ENCODE data around the gene EMC9. TPM values are rescaled to one million over a fixed set of nuclear protein-coding genes. Genes with fewer than 3 reads are reported as not detected.

EMC9 gene
- total and polyA plus RNA-seq, 7 experiments from 2014 or later: 9.0 to 25.5 (median 13.4) TPM

DNA sequence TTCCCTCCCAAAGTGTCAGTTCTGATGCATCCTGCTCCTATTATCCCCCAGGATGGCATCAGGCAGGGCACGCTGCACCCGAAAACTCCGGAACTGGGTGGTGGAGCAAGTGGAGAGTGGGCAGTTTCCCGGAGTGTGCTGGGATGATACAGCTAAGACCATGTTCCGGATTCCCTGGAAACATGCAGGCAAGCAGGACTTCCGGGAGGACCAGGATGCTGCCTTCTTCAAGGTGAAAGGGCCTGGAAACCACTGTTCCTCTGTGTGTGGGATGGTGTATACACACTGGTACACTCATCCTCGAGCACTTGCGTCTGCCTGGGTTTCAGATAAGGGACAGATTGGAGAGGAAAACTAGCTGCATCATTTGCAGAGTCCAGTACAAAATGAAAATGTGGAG is 20.7 kb upstream of the EMC9 start:
- ChIA-PET CTCF (interaction anchor here (0.8 to 4.2 kb wide), 13 partner anchors 14 to 112 kb away, joined by 3 to 36 read pairs (median 7); partner anchors contain the start of genes DCAF11, EMC9, IPO4 and NRL), POLR2A (interaction anchor here (0.7 to 4.0 kb wide), 22 partner anchors 10 to 855 kb away, joined by 3 to 56 read pairs (median 9); partner anchors contain the start of genes BCL2L2, CHMP4A, DCAF11 and IPO4)
- peaks cover 6 to 68% (median 30%) of the 10 kb centered on the region in 5 donors for H3K36me3 Mint-ChIP-seq
- peaks cover 45 to 75% (median 48%) of the 10 kb centered on the region in 3 experiments for H3K36me3 ChIP-seq (ENCODE audit: control insufficient read depth in 2 of 3, insufficient read depth in 3 of 3, low read length in 3 of 3)
- ATAC-seq: no peak
- no peaks in the 10 kb centered on the region for H3K9me3 ChIP-seq (ENCODE audit: control insufficient read depth in 2 of 3, low read length in 3 of 3)
- H3K27me3 ChIP-seq (ENCODE audit: control insufficient read depth in 2 of 2, insufficient read depth in 2 of 2, low read length in 2 of 2): no peaks in the 10 kb centered on the region
- H3K4me1 ChIP-seq (ENCODE audit: control insufficient read depth in 2 of 2, insufficient read depth in 2 of 2, low read length in 2 of 2): peaks cover 34 to 45% of the 10 kb centered on the region in 2 donors
- peak overlapping the region; percentile 89 for H3K4me3 ChIP-seq (ENCODE audit: low read length)
- H3K4me3 Mint-ChIP-seq: peak overlapping the region; percentile 95 to 100 (median 100)
- H3K27ac Mint-ChIP-seq: peak overlapping the region; percentile 98 to 100 (median 100)
- H3K27ac ChIP-seq (ENCODE audit: low read depth, low read length): peak overlapping the region; percentile 99
- intact Hi-C loops (cut with micrococcal nuclease): no loop called here
- peaks cover 42 to 74% (median 58%) of the 10 kb centered on the region in 7 donors for H3K4me1 Mint-ChIP-seq
- H3K9me3 Mint-ChIP-seq: peaks cover 0 to 4% (median 0%) of the 10 kb centered on the region in 11 donors
- H3K27me3 Mint-ChIP-seq: peaks cover 0 to 4% (median 0%) of the 10 kb centered on the region in 5 donors
- DNase-seq: no peak

GRCh38 chr14:24160850-24161804 is 19.7 kb upstream of the EMC9 start, which contains the start of gene IRF9:
Gene IRF9, plus strand, starts transcription at chr14:24161265. Its CDS starts 880 bp downstream, at chr14:24162145.
- POLR2A ChIA-PET: interaction anchor here (0.7 to 4.0 kb wide), 32 partner anchors 9 to 271 kb away, joined by 3 to 56 read pairs (median 8); partner anchors contain the start of genes CHMP4A, DCAF11, EMC9 and IPO4
- peak; percentile 93 to 98 (median 96) for DNase-seq
- intact Hi-C loops (cut with micrococcal nuclease): loop anchor here (1.0 kb wide), 19 partner anchors 10 to 281 kb away; partner anchors contain the start of genes CHMP4A (in 2 of the 2), DCAF11 (in 2 of the 2), EMC9 (in 2 of the 2) and GMPR2 (in 2 of the 2)
- Mint-ChIP-seq H3K9me3 (peaks cover 0 to 4% (median 0%) of the 10 kb centered on the region in 11 donors), H3K27me3 (peaks cover 0 to 4% (median 0%) of the 10 kb centered on the region in 5 donors), H3K36me3 (peaks cover 11 to 65% (median 30%) of the 10 kb centered on the region in 5 donors), H3K4me1 (peaks cover 38 to 69% (median 56%) of the 10 kb centered on the region in 7 donors), H3K4me3 (peak within 1 kb of the TSS; percentile 95 to 100 (median 100)), H3K27ac (peak within 1 kb of the TSS; percentile 98 to 100 (median 100))
- H3K27me3 ChIP-seq (ENCODE audit: control insufficient read depth in 2 of 2, insufficient read depth in 2 of 2, low read length in 2 of 2): no peaks in the 10 kb centered on the region
- H3K4me1 ChIP-seq (ENCODE audit: control insufficient read depth in 2 of 2, insufficient read depth in 2 of 2, low read length in 2 of 2): peaks cover 34 to 45% of the 10 kb centered on the region in 2 donors
- peak; percentile 98 for ATAC-seq
- H3K27ac ChIP-seq (ENCODE audit: low read depth, low read length): peak within 1 kb of the TSS; percentile 99
- CTCF ChIA-PET: interaction anchor here (0.7 to 4.2 kb wide), 22 partner anchors 10 to 113 kb away, joined by 3 to 36 read pairs (median 4); partner anchors contain the start of genes DCAF11, EMC9, IPO4 and NRL
- peaks cover 39 to 73% (median 40%) of the 10 kb centered on the region in 3 experiments for H3K36me3 ChIP-seq (ENCODE audit: control insufficient read depth in 2 of 3, insufficient read depth in 3 of 3, low read length in 3 of 3)
- H3K9me3 ChIP-seq (ENCODE audit: control insufficient read depth in 2 of 3, low read length in 3 of 3): no peaks in the 10 kb centered on the region
- H3K4me3 ChIP-seq (ENCODE audit: low read length): peak within 1 kb of the TSS; percentile 89

DNA sequence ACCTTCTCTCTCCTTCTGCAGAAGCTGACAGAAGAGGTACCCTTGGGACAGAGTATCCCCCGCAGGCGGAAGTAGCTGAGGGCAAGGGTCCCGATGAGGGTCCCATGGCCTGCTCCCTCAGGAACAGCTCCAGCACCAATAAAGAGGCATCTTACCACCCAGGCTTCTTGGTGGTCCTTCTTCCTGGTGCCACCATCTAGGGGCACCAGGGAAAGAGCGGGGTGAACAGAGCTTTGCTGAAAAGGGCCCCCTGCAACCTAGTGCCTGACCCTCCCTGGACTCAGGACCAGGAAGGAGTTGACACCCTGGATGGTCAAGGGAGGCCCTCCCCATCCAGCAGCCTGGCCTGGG is 19.1 kb upstream of the EMC9 start:
- ChIA-PET POLR2A (interaction anchor here (0.9 to 4.0 kb wide), 27 partner anchors 10 to 271 kb away, joined by 3 to 56 read pairs (median 9); partner anchors contain the start of genes CHMP4A, DCAF11, EMC9 and IPO4), CTCF (interaction anchor here (0.9 to 4.2 kb wide), 16 partner anchors 10 to 103 kb away, joined by 3 to 36 read pairs (median 4); partner anchors contain the start of genes DCAF11, EMC9, IPO4 and NRL)
- Histone ChIP-seq H3K27me3 (ENCODE audit: control insufficient read depth in 2 of 2, insufficient read depth in 2 of 2, low read length in 2 of 2) (no peaks in the 10 kb centered on the region), H3K4me3 (ENCODE audit: low read length) (no peak overlapping the region), H3K4me1 (ENCODE audit: control insufficient read depth in 2 of 2, insufficient read depth in 2 of 2, low read length in 2 of 2) (peaks cover 34 to 45% of the 10 kb centered on the region in 2 donors), H3K9me3 (ENCODE audit: control insufficient read depth in 2 of 3, low read length in 3 of 3) (no peaks in the 10 kb centered on the region), H3K36me3 (ENCODE audit: control insufficient read depth in 2 of 3, insufficient read depth in 3 of 3, low read length in 3 of 3) (peaks cover 37 to 73% (median 39%) of the 10 kb centered on the region in 3 experiments), H3K27ac (ENCODE audit: low read depth, low read length) (peak overlapping the region; percentile 99)
- intact Hi-C loops (cut with micrococcal nuclease): no loop called here
- DNase-seq (no peak), ATAC-seq (no peak)
- H3K4me3 Mint-ChIP-seq: peak overlapping the region in 7 of 10 donors; percentile 9 to 100 (median 99)
- H3K9me3 Mint-ChIP-seq: peaks cover 0 to 4% (median 0%) of the 10 kb centered on the region in 11 donors
- peak overlapping the region; percentile 98 to 100 (median 100) for H3K27ac Mint-ChIP-seq
- H3K27me3 Mint-ChIP-seq: peaks cover 0 to 4% (median 0%) of the 10 kb centered on the region in 5 donors
- H3K4me1 Mint-ChIP-seq: peaks cover 34 to 66% (median 50%) of the 10 kb centered on the region in 7 donors
- peaks cover 11 to 68% (median 36%) of the 10 kb centered on the region in 5 donors for H3K36me3 Mint-ChIP-seq

DNA sequence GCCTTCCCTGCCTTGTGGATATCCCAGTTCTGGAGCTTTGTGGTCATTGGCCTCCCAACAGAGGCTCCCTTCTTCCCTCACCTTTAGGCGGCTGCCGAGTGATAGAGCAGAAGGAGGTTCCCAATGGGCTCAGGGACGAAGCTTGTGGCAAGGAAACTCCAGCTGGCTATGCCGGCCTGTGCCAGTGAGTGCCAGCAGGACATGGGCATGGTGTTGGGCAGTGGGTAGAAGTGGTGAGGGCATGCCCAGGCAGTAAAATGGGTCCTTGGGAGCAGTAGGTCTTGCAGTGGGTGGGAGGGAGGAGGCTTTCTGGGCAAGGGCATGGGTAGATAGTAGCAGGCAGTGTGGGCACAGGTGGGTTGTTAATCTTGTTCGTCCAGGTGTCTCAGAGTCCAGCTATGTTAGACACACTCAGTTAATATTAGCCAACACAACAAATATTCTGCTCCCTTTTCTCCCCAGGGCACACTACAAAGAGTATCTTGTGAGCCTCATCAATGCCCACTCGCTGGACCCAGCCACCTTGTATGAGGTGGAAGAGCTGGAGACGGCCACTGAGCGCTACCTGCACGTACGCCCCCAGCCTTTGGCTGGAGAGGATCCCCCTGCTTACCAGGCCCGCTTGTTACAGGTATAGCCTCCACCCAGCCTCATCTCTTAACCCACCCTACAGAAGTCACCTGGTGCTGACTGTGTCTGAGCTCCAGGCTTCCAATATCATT is 18.5 kb upstream of the EMC9 start:
- Histone ChIP-seq H3K27me3 (ENCODE audit: control insufficient read depth in 2 of 2, insufficient read depth in 2 of 2, low read length in 2 of 2) (no peaks in the 10 kb centered on the region), H3K9me3 (ENCODE audit: control insufficient read depth in 2 of 3, low read length in 3 of 3) (no peaks in the 10 kb centered on the region), H3K4me1 (ENCODE audit: control insufficient read depth in 2 of 2, insufficient read depth in 2 of 2, low read length in 2 of 2) (peaks cover 31 to 40% of the 10 kb centered on the region in 2 donors), H3K4me3 (ENCODE audit: low read length) (no peak overlapping the region), H3K27ac (ENCODE audit: low read depth, low read length) (peak overlapping the region; percentile 99), H3K36me3 (ENCODE audit: control insufficient read depth in 2 of 3, insufficient read depth in 3 of 3, low read length in 3 of 3) (peaks cover 38 to 73% (median 40%) of the 10 kb centered on the region in 3 experiments)
- POLR2A ChIA-PET: interaction anchor here (0.9 to 4.0 kb wide), 18 partner anchors 9 to 82 kb away, joined by 3 to 56 read pairs (median 11); partner anchors contain the start of genes CHMP4A, DCAF11, EMC9 and IPO4
- no peak for DNase-seq
- Mint-ChIP-seq H3K4me3 (peak overlapping the region in 5 of 10 donors; percentile 9 to 100 (median 51)), H3K36me3 (peaks cover 8 to 66% (median 35%) of the 10 kb centered on the region in 5 donors), H3K4me1 (peaks cover 29 to 61% (median 44%) of the 10 kb centered on the region in 7 donors), H3K9me3 (peaks cover 0 to 4% (median 0%) of the 10 kb centered on the region in 11 donors), H3K27ac (peak overlapping the region; percentile 98 to 100 (median 100)), H3K27me3 (peaks cover 0 to 4% (median 0%) of the 10 kb centered on the region in 5 donors)
- no peak for ATAC-seq
- CTCF ChIA-PET: interaction anchor here (0.8 to 4.2 kb wide), 9 partner anchors 9 to 104 kb away, joined by 3 to 36 read pairs (median 10); partner anchors contain the start of genes DCAF11, EMC9, NRL and PSME2
- intact Hi-C loops (cut with micrococcal nuclease): no loop called here

DNA sequence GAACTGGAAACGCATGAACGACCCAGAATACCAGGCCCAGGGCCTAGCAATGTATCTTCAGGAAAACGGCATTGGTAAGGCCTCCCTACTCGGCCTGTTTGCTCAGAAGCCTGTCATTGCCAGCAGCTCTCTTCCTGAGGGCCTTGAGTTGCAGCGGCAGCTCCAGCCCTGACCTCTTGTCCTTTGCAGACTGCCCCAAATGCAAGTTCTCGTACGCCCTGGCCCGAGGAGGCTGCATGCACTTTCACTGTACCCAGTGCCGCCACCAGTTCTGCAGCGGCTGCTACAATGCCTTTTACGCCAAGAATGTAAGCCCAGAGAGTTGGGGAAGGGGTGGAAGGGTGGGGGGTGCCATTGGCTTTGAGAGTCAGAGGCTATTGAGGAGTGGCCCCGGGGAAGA is 15.9 kb upstream of the EMC9 start:
- ATAC-seq: no peak
- Histone ChIP-seq H3K27ac (ENCODE audit: low read depth, low read length) (no peak overlapping the region), H3K4me1 (ENCODE audit: control insufficient read depth in 2 of 2, insufficient read depth in 2 of 2, low read length in 2 of 2) (peaks cover 9 to 14% of the 10 kb centered on the region in 2 donors), H3K4me3 (ENCODE audit: low read length) (no peak overlapping the region), H3K9me3 (ENCODE audit: control insufficient read depth in 2 of 3, low read length in 3 of 3) (no peaks in the 10 kb centered on the region), H3K36me3 (ENCODE audit: control insufficient read depth in 2 of 3, insufficient read depth in 3 of 3, low read length in 3 of 3) (peaks cover 23 to 66% (median 24%) of the 10 kb centered on the region in 3 experiments), H3K27me3 (ENCODE audit: control insufficient read depth in 2 of 2, insufficient read depth in 2 of 2, low read length in 2 of 2) (no peaks in the 10 kb centered on the region)
- Mint-ChIP-seq H3K36me3 (peaks cover 6 to 57% (median 28%) of the 10 kb centered on the region in 5 donors), H3K27me3 (peaks cover 0 to 4% (median 0%) of the 10 kb centered on the region in 5 donors), H3K4me1 (peaks cover 16 to 38% (median 23%) of the 10 kb centered on the region in 7 donors), H3K9me3 (peaks cover 0 to 4% (median 0%) of the 10 kb centered on the region in 11 donors), H3K27ac (peak overlapping the region in 4 of 9 donors; percentile 67 to 100 (median 78)), H3K4me3 (no peak overlapping the region)
- POLR2A ChIA-PET: interaction anchor here (1.0 to 1.7 kb wide), 3 partner anchors 10 to 43 kb away, joined by 3 read pairs; partner anchors contain the start of gene IPO4
- DNase-seq: no peak
- CTCF ChIA-PET: interaction anchor here (0.6 kb wide), 1 partner anchor 48 kb away, joined by 4 read pairs; no protein-coding TSS in a partner anchor
- intact Hi-C loops (cut with micrococcal nuclease): no loop called here
